Mesangial cell (primary cell): ENCODE results near the gene PSMD10. TPM values are rescaled to one million over a fixed set of nuclear protein-coding genes. Genes with fewer than 3 reads are reported as not detected.

Source experiments
- total RNA-seq: library from RNA; depleted of rRNA; stranded (reverse); fragments of >200 nt; gene quantifications from 2 replicates; pipeline ENCODE4 v1.2.3, GENCODE V29; 2015

The PSMD10 gene, protein sequence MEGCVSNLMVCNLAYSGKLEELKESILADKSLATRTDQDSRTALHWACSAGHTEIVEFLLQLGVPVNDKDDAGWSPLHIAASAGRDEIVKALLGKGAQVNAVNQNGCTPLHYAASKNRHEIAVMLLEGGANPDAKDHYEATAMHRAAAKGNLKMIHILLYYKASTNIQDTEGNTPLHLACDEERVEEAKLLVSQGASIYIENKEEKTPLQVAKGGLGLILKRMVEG
- total RNA-seq = 29.5 and 53.3 TPM in 2 replicates

DNA sequence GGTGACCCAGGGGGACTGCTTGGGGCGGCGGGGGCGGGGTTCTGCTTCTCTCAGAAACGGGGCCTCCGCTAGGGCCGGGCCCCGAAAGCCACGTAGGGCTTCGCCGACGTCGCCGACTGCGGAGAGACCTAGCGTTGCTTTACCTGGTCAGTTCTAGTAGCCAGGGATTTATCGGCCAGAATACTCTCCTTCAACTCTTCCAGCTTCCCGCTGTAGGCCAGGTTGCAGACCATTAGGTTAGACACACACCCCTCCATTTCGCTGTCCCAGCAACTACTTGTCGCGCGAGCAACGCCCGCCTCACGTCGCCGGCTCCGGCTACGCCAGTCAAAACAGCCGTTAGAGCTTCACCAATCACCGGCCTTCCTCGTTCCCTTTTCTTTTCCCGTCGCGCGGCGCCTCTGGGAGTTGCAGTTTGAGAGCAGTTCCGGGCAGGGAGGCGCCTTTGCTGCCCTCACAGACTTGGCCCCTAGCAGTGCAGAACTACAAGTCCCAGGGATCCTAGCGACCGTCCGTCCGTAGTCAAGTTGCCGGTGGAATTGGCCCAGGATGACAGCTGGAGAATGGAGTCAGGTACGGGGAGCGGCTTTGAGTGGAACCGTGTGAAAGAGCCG is at the start of gene PSMD10, which contains the start of gene ATG4A:
TSS of gene PSMD10 (minus strand) at position 279 of the 614 bp plus-strand sequence. CDS start at position 257, 22 bp downstream.
TSS of gene ATG4A (plus strand) at position 515 of the 614 bp plus-strand sequence. CDS start at position 564, 49 bp downstream.

DNA sequence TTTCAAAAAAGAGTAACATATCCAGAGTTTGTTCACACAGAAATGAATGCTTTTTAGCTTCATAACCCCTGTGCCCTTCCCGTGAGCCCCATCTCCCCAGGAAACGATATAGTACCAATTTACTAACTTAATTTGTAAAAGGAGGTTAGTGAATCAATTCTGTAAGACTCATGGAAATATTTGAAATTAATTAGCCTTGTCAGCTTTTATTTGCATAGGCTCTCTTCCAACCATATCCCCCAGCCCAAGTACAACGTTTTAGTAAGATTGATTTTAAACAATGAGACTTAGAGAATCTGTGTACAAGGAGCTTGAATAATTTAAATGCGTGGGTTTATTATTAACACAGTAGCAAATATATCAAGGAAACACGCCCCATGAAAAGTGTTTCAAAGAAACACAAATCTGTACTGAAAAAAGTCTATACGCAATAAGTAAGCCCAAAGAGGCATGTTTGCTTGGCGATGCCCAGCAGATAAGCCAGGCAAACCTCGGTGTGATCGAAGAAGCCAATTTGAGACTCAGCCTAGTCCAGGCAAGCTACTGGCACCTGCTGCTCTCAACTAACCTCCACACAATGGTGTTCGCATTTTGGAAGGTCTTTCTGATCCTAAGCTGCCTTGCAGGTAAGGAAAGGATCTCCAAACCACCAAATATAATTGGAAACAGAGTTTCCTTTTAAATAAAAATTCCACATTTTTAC is 46.6 kb downstream of the PSMD10 start, which contains the start of gene VSIG1:
TSS of gene VSIG1 (plus strand) at position 512 of the 703 bp plus-strand sequence. CDS start at position 578, 66 bp downstream.

Other genes with a start within 250 kb of the PSMD10 start
- not detected in 2 replicates for gene TEX13B, start 109.2 kb downstream of the PSMD10 start, total RNA-seq
- gene VSIG1, start 46.5 kb downstream of the PSMD10 start, total RNA-seq = 0.16 and 0.51 TPM in 2 replicates
- gene ATG4A, start 236 bp upstream of the PSMD10 start, total RNA-seq = 4.2 and 5.9 TPM in 2 replicates